Measurements from ENCODE around the gene PSKH1. TPM values are rescaled to one million over a fixed set of nuclear protein-coding genes. Genes with fewer than 3 reads are reported as not detected.

Gene PSKH1
- total RNA-seq, 1 experiment from 2014 or later: 8.1 TPM

Other genes with a start within 250 kb of the PSKH1 start
- gene CARMIL2, start 248.1 kb upstream of the PSKH1 start, total RNA-seq (2014; rRNA removed; shearing (Covaris generic)): 0.17 and 0.18 TPM in 2 replicates
- 29.1 and 45.6 TPM in 2 replicates for gene ACD, start 233.0 kb upstream of the PSKH1 start, total RNA-seq (2014; rRNA removed; shearing (Covaris generic))
- not detected in 2 replicates for gene PARD6A, start 232.3 kb upstream of the PSKH1 start, total RNA-seq (2014; rRNA removed; shearing (Covaris generic))
- gene ENKD1, start 226.5 kb upstream of the PSKH1 start, total RNA-seq (2014; rRNA removed; shearing (Covaris generic)): 5.6 and 6.6 TPM in 2 replicates
- not detected in 2 replicates for gene C16orf86, start 226.4 kb upstream of the PSKH1 start, total RNA-seq (2014; rRNA removed; shearing (Covaris generic))
- gene GFOD2, start 173.9 kb upstream of the PSKH1 start, total RNA-seq (2014; rRNA removed; shearing (Covaris generic)): 10.7 and 11.5 TPM in 2 replicates
- 1.7 and 3.2 TPM in 2 replicates for gene RANBP10, start 86.7 kb upstream of the PSKH1 start, total RNA-seq (2014; rRNA removed; shearing (Covaris generic))
- gene TSNAXIP1, start 86.4 kb upstream of the PSKH1 start, total RNA-seq (2014; rRNA removed; shearing (Covaris generic)): 0.48 TPM in 1 of 2 replicates, not detected in the other
- 39.5 and 43.7 TPM in 2 replicates for gene THAP11, start 50.9 kb upstream of the PSKH1 start, total RNA-seq (2014; rRNA removed; shearing (Covaris generic))
- gene NUTF2, start 46.3 kb upstream of the PSKH1 start, total RNA-seq (2014; rRNA removed; shearing (Covaris generic)): 95.0 and 256 TPM in 2 replicates
- 12.0 and 20.8 TPM in 2 replicates for gene CENPT, start 45.6 kb upstream of the PSKH1 start, total RNA-seq (2014; rRNA removed; shearing (Covaris generic))
- 28.3 and 35.3 TPM in 2 replicates for gene EDC4, start 20.2 kb upstream of the PSKH1 start, total RNA-seq (2014; rRNA removed; shearing (Covaris generic))
- gene NRN1L, start 8.4 kb upstream of the PSKH1 start, total RNA-seq (2014; rRNA removed; shearing (Covaris generic)): not detected in 2 replicates
- 0.25 TPM in 1 of 2 replicates, not detected in the other for gene CTRL, start 38.6 kb downstream of the PSKH1 start, total RNA-seq (2014; rRNA removed; shearing (Covaris generic))
- gene PSMB10, start 43.6 kb downstream of the PSKH1 start, total RNA-seq (2014; rRNA removed; shearing (Covaris generic)): 48.7 and 65.7 TPM in 2 replicates
- 1.1 TPM in 1 of 2 replicates, not detected in the other for gene LCAT, start 50.9 kb downstream of the PSKH1 start, total RNA-seq (2014; rRNA removed; shearing (Covaris generic))
- gene SLC12A4, start 75.4 kb downstream of the PSKH1 start, total RNA-seq (2014; rRNA removed; shearing (Covaris generic)): 9.3 and 13.9 TPM in 2 replicates
- gene DPEP3, start 87.2 kb downstream of the PSKH1 start, total RNA-seq (2014; rRNA removed; shearing (Covaris generic)): not detected in 2 replicates
- gene DPEP2, start 106.2 kb downstream of the PSKH1 start, total RNA-seq (2014; rRNA removed; shearing (Covaris generic)): not detected in 2 replicates
- not detected in 2 replicates for gene DPEP2NB, start 122.7 kb downstream of the PSKH1 start, total RNA-seq (2014; rRNA removed; shearing (Covaris generic))
- gene DDX28, start 130.0 kb downstream of the PSKH1 start, total RNA-seq (2014; rRNA removed; shearing (Covaris generic)): 15.1 and 19.6 TPM in 2 replicates
- gene DUS2, start 130.0 kb downstream of the PSKH1 start, total RNA-seq (2014; rRNA removed; shearing (Covaris generic)): 23.6 and 25.3 TPM in 2 replicates
- 22.3 and 24.9 TPM in 2 replicates for gene NFATC3, start 192.1 kb downstream of the PSKH1 start, total RNA-seq (2014; rRNA removed; shearing (Covaris generic))

Data from H4 (cell line).